ENCODE measurements around the gene RABGGTB. TPM values are rescaled to one million over a fixed set of nuclear protein-coding genes. Genes with fewer than 3 reads are reported as not detected.

Gene RABGGTB
- total RNA-seq, 1 experiment from 2014 or later = 139 TPM

DNA sequence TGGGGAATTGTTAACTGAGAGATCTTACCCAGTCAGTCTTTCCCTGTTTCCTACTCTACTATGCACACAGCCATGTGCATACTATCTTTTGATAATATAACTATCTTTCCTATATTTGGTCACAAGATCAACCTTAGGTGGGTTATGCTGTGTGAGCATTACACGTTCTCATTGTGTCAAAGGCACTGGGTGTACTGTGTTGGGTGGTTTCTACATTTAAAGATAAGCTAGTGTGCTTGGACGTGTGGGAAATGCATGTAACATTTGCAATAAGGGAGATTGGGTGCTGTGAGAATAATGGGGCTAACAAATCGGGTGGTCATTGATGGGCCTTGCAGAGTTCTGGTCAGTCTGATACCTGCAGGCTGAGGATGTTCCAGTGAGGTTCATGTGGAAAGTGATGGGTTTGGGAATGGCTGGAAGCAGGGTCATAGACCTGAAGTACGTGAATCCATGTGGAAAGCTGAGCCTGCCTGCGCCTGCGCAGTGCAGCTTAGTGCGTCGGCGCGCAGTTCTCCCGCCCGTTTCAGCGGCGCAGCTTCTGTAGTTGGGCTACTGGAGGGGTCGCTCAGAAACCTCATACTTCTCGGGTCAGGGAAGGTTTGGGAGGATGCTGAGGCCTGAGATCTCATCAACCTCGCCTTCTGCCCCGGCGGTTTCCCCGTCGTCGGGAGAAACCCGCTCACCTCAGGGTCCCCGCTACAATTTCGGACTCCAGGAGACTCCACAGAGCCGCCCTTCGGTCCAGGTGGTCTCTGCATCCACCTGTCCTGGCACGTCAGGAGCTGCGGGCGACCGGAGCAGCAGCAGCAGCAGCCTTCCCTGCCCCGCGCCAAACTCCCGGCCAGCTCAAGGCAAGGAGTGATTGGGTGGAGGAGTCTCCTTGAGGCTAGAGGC lies 10.6 kb downstream of the RABGGTB start, which contains the start of gene MSH4 (continued):
- TF ChIP-seq NR3C1 (CRISPR knock-in tag; conservative IDR thresholded peaks at IDR 0.05; ENCODE audit: low read depth) (no peak), SMAD4 (CRISPR knock-in tag; IDR thresholded peaks at IDR 0.05) (no peak), FOXK1 (CRISPR knock-in tag; IDR thresholded peaks at IDR 0.05) (no peak), GTF2I (CRISPR knock-in tag; conservative IDR thresholded peaks at IDR 0.05) (no peak), MYBL2 (CRISPR knock-in tag; IDR thresholded peaks at IDR 0.05) (no peak), NR1H2 (CRISPR knock-in tag; IDR thresholded peaks at IDR 0.05) (no peak), RORB (CRISPR knock-in tag; IDR thresholded peaks at IDR 0.05) (no peak), FOXP1 (CRISPR knock-in tag; IDR thresholded peaks at IDR 0.05; ENCODE audit: borderline replicate concordance) (no peak), SP1 (CRISPR knock-in tag; conservative IDR thresholded peaks at IDR 0.05) (no peak), MXD4 (CRISPR knock-in tag; IDR thresholded peaks at IDR 0.05; ENCODE audit: borderline replicate concordance) (no peak), TEAD4 (CRISPR knock-in tag; IDR thresholded peaks at IDR 0.05) (no peak), ZNF219 (CRISPR knock-in tag; IDR thresholded peaks at IDR 0.05; ENCODE audit: borderline replicate concordance) (no peak), ZNF416 (CRISPR knock-in tag; IDR thresholded peaks at IDR 0.05) (peak; percentile 96; the same call in 1 of the 2 replicates), ZNF232 (CRISPR knock-in tag; IDR thresholded peaks at IDR 0.05) (no peak), GABPB1 (CRISPR knock-in tag; IDR thresholded peaks at IDR 0.05) (no peak)
- TF ChIP-seq, protein P1, sequence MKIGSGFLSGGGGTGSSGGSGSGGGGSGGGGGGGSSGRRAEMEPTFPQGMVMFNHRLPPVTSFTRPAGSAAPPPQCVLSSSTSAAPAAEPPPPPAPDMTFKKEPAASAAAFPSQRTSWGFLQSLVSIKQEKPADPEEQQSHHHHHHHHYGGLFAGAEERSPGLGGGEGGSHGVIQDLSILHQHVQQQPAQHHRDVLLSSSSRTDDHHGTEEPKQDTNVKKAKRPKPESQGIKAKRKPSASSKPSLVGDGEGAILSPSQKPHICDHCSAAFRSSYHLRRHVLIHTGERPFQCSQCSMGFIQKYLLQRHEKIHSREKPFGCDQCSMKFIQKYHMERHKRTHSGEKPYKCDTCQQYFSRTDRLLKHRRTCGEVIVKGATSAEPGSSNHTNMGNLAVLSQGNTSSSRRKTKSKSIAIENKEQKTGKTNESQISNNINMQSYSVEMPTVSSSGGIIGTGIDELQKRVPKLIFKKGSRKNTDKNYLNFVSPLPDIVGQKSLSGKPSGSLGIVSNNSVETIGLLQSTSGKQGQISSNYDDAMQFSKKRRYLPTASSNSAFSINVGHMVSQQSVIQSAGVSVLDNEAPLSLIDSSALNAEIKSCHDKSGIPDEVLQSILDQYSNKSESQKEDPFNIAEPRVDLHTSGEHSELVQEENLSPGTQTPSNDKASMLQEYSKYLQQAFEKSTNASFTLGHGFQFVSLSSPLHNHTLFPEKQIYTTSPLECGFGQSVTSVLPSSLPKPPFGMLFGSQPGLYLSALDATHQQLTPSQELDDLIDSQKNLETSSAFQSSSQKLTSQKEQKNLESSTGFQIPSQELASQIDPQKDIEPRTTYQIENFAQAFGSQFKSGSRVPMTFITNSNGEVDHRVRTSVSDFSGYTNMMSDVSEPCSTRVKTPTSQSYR (CRISPR knock-in tag; IDR thresholded peaks at IDR 0.05) = no peak
- TF ChIP-seq, protein P2, sequence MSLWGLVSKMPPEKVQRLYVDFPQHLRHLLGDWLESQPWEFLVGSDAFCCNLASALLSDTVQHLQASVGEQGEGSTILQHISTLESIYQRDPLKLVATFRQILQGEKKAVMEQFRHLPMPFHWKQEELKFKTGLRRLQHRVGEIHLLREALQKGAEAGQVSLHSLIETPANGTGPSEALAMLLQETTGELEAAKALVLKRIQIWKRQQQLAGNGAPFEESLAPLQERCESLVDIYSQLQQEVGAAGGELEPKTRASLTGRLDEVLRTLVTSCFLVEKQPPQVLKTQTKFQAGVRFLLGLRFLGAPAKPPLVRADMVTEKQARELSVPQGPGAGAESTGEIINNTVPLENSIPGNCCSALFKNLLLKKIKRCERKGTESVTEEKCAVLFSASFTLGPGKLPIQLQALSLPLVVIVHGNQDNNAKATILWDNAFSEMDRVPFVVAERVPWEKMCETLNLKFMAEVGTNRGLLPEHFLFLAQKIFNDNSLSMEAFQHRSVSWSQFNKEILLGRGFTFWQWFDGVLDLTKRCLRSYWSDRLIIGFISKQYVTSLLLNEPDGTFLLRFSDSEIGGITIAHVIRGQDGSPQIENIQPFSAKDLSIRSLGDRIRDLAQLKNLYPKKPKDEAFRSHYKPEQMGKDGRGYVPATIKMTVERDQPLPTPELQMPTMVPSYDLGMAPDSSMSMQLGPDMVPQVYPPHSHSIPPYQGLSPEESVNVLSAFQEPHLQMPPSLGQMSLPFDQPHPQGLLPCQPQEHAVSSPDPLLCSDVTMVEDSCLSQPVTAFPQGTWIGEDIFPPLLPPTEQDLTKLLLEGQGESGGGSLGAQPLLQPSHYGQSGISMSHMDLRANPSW (CRISPR knock-in tag; conservative IDR thresholded peaks at IDR 0.05; ENCODE audit: low read depth) = no peak
- TF ChIP-seq, protein P3, sequence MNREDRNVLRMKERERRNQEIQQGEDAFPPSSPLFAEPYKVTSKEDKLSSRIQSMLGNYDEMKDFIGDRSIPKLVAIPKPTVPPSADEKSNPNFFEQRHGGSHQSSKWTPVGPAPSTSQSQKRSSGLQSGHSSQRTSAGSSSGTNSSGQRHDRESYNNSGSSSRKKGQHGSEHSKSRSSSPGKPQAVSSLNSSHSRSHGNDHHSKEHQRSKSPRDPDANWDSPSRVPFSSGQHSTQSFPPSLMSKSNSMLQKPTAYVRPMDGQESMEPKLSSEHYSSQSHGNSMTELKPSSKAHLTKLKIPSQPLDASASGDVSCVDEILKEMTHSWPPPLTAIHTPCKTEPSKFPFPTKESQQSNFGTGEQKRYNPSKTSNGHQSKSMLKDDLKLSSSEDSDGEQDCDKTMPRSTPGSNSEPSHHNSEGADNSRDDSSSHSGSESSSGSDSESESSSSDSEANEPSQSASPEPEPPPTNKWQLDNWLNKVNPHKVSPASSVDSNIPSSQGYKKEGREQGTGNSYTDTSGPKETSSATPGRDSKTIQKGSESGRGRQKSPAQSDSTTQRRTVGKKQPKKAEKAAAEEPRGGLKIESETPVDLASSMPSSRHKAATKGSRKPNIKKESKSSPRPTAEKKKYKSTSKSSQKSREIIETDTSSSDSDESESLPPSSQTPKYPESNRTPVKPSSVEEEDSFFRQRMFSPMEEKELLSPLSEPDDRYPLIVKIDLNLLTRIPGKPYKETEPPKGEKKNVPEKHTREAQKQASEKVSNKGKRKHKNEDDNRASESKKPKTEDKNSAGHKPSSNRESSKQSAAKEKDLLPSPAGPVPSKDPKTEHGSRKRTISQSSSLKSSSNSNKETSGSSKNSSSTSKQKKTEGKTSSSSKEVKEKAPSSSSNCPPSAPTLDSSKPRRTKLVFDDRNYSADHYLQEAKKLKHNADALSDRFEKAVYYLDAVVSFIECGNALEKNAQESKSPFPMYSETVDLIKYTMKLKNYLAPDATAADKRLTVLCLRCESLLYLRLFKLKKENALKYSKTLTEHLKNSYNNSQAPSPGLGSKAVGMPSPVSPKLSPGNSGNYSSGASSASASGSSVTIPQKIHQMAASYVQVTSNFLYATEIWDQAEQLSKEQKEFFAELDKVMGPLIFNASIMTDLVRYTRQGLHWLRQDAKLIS (CRISPR knock-in tag; IDR thresholded peaks at IDR 0.05; ENCODE audit: borderline replicate concordance) = no peak; the same call in 1 of the 2 replicates
- TF ChIP-seq, protein P4, sequence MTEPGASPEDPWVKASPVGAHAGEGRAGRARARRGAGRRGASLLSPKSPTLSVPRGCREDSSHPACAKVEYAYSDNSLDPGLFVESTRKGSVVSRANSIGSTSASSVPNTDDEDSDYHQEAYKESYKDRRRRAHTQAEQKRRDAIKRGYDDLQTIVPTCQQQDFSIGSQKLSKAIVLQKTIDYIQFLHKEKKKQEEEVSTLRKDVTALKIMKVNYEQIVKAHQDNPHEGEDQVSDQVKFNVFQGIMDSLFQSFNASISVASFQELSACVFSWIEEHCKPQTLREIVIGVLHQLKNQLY (CRISPR knock-in tag; IDR thresholded peaks at IDR 0.05) = no peak; the same call in 1 of the 2 replicates
- TF ChIP-seq, protein P5, sequence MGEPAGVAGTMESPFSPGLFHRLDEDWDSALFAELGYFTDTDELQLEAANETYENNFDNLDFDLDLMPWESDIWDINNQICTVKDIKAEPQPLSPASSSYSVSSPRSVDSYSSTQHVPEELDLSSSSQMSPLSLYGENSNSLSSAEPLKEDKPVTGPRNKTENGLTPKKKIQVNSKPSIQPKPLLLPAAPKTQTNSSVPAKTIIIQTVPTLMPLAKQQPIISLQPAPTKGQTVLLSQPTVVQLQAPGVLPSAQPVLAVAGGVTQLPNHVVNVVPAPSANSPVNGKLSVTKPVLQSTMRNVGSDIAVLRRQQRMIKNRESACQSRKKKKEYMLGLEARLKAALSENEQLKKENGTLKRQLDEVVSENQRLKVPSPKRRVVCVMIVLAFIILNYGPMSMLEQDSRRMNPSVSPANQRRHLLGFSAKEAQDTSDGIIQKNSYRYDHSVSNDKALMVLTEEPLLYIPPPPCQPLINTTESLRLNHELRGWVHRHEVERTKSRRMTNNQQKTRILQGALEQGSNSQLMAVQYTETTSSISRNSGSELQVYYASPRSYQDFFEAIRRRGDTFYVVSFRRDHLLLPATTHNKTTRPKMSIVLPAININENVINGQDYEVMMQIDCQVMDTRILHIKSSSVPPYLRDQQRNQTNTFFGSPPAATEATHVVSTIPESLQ (CRISPR knock-in tag; IDR thresholded peaks at IDR 0.05) = no peak
- TF ChIP-seq, protein P6, sequence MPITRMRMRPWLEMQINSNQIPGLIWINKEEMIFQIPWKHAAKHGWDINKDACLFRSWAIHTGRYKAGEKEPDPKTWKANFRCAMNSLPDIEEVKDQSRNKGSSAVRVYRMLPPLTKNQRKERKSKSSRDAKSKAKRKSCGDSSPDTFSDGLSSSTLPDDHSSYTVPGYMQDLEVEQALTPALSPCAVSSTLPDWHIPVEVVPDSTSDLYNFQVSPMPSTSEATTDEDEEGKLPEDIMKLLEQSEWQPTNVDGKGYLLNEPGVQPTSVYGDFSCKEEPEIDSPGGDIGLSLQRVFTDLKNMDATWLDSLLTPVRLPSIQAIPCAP (CRISPR knock-in tag; IDR thresholded peaks at IDR 0.05) = no peak; the same call in 1 of the 2 replicates
- TF ChIP-seq, protein P7, sequence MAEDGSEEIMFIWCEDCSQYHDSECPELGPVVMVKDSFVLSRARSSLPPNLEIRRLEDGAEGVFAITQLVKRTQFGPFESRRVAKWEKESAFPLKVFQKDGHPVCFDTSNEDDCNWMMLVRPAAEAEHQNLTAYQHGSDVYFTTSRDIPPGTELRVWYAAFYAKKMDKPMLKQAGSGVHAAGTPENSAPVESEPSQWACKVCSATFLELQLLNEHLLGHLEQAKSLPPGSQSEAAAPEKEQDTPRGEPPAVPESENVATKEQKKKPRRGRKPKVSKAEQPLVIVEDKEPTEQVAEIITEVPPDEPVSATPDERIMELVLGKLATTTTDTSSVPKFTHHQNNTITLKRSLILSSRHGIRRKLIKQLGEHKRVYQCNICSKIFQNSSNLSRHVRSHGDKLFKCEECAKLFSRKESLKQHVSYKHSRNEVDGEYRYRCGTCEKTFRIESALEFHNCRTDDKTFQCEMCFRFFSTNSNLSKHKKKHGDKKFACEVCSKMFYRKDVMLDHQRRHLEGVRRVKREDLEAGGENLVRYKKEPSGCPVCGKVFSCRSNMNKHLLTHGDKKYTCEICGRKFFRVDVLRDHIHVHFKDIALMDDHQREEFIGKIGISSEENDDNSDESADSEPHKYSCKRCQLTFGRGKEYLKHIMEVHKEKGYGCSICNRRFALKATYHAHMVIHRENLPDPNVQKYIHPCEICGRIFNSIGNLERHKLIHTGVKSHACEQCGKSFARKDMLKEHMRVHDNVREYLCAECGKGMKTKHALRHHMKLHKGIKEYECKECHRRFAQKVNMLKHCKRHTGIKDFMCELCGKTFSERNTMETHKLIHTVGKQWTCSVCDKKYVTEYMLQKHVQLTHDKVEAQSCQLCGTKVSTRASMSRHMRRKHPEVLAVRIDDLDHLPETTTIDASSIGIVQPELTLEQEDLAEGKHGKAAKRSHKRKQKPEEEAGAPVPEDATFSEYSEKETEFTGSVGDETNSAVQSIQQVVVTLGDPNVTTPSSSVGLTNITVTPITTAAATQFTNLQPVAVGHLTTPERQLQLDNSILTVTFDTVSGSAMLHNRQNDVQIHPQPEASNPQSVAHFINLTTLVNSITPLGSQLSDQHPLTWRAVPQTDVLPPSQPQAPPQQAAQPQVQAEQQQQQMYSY (CRISPR knock-in tag; IDR thresholded peaks at IDR 0.05) = no peak

All from WTC11 (cell line).